ENCODE results near the gene SMG6.

Gene SMG6

DNA sequence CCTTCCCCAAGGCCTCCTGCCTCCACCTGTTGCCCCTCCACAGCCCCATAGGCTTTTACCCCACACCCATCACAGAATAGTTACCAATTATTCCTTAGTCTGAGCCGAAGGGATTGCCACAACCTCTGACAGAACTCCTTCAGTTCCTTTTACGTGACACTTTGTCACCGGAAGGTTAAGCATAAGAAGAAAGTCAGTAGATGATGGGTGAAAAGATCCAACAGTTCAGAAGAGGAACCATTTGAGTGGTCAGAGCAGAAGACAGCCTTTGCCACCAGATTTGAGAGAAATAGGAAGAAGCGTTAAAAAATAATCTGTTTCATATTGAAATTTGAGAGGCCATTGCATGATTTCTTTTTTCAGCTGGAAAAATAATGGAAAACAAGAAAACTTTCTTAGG, 1.3 kb upstream of the SMG6 start:
- TF ChIP-seq EZH2phosphoT487 (conservative IDR thresholded peaks at IDR 0.05; ENCODE audit: low read length) = no peak
- TF ChIP-seq, protein P1, sequence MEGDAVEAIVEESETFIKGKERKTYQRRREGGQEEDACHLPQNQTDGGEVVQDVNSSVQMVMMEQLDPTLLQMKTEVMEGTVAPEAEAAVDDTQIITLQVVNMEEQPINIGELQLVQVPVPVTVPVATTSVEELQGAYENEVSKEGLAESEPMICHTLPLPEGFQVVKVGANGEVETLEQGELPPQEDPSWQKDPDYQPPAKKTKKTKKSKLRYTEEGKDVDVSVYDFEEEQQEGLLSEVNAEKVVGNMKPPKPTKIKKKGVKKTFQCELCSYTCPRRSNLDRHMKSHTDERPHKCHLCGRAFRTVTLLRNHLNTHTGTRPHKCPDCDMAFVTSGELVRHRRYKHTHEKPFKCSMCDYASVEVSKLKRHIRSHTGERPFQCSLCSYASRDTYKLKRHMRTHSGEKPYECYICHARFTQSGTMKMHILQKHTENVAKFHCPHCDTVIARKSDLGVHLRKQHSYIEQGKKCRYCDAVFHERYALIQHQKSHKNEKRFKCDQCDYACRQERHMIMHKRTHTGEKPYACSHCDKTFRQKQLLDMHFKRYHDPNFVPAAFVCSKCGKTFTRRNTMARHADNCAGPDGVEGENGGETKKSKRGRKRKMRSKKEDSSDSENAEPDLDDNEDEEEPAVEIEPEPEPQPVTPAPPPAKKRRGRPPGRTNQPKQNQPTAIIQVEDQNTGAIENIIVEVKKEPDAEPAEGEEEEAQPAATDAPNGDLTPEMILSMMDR (IDR thresholded peaks at IDR 0.05; ENCODE audit: insufficient read depth, low read length, poor library complexity, severe bottlenecking) = no peak
- Histone ChIP-seq H2AFZ (ENCODE audit: low read depth, low read length, severe bottlenecking) (no peak overlapping the region), H3K79me2 (ENCODE audit: insufficient read depth, low read length) (peaks cover 33% of the 10 kb centered on the region), H3K9me3 (ENCODE audit: insufficient read depth, low read length) (no peaks in the 10 kb centered on the region), H3K4me3 (ENCODE audit: insufficient read depth, low read length, poor library complexity, severe bottlenecking) (no peak overlapping the region), H3K27ac (ENCODE audit: low read depth, low read length) (no peak overlapping the region), H3K9me2 (replicated peaks; ENCODE audit: insufficient read depth, low read length) (no peaks in the 10 kb centered on the region), H3K36me3 (ENCODE audit: low read length) (no peaks in the 10 kb centered on the region), H3K4me2 (ENCODE audit: low read depth, low read length, poor library complexity, severe bottlenecking) (peak overlapping the region; percentile 82), H3K27me3 (ENCODE audit: low read length) (no peaks in the 10 kb centered on the region), H3K9ac (ENCODE audit: low read length) (0 out of 2 replicates have a peak overlapping the region, but pooled peaks have one; percentile 90), H3F3A (ENCODE audit: insufficient read depth) (peaks cover 7% of the 10 kb centered on the region; the same call in 1 of the 2 replicates), H4K20me1 (ENCODE audit: low read depth, low read length) (no peaks in the 10 kb centered on the region)

DNA sequence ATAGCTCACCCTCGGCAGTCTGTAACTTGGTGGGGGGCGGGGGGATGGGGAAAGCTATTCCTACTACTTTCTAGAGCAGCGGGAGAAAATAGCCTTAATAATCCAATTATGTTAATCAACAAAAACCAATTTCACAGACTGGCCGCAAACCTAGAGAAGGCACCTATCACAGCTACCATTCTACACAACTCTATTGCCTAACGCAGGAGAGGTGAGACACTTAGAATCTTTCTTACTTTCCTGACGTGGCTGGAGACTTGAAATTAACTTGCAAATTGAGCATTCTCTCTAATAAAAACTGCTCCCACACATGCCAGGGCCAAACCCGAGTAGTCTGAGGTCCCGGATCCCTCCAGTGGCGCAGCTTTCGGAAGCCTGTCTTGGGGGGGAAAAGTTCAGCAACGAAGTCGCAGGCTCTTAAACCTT, 794 bp downstream of the SMG6 start:
- no peak for TF ChIP-seq EZH2phosphoT487 (conservative IDR thresholded peaks at IDR 0.05; ENCODE audit: low read length)
- TF ChIP-seq, protein P1 (IDR thresholded peaks at IDR 0.05; ENCODE audit: insufficient read depth, low read length, poor library complexity, severe bottlenecking) = no peak
- H3K4me2 ChIP-seq (ENCODE audit: low read depth, low read length, poor library complexity, severe bottlenecking) = peak overlapping the region; percentile 75
- no peaks in the 10 kb centered on the region for H3K9me2 ChIP-seq (replicated peaks; ENCODE audit: insufficient read depth, low read length)
- no peaks in the 10 kb centered on the region for H3K36me3 ChIP-seq (ENCODE audit: low read length)
- H3K9ac ChIP-seq (ENCODE audit: low read length) = peak overlapping the region; percentile 90
- H3K79me2 ChIP-seq (ENCODE audit: insufficient read depth, low read length) = peaks cover 33% of the 10 kb centered on the region
- no peaks in the 10 kb centered on the region for H3K27me3 ChIP-seq (ENCODE audit: low read length)
- H3K4me3 ChIP-seq (ENCODE audit: insufficient read depth, low read length, poor library complexity, severe bottlenecking) = peak overlapping the region; percentile 92
- H3K27ac ChIP-seq (ENCODE audit: low read depth, low read length) = peak overlapping the region; percentile 56; the same call in 1 of the 2 replicates
- no peaks in the 10 kb centered on the region for H4K20me1 ChIP-seq (ENCODE audit: low read depth, low read length)
- peaks cover 4% of the 10 kb centered on the region; the same call in 1 of the 2 replicates for H3F3A ChIP-seq (ENCODE audit: insufficient read depth)
- peak overlapping the region; percentile 67 for H2AFZ ChIP-seq (ENCODE audit: low read depth, low read length, severe bottlenecking)
- H3K9me3 ChIP-seq (ENCODE audit: insufficient read depth, low read length) = no peaks in the 10 kb centered on the region

DNA sequence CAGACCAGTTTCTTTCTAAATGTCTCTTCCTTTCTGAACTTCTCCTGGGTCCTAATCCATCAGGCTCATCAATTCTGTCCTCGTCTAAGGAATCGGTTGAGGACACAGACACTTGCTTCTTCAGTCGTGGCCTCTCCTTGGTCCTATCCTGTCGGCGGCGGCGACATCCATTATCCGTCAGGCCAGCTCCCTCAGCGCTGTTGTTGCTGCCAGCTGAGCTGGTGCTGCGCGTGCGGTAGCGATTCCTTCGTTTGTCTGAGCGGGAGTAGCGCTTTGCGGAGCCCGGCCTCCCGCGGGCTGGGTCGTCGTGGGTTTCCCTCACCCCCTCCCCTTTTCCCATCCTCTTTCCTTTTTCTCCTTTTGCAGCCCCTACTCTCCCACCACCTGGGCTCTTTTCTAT, 3.8 kb downstream of the SMG6 start:
- Histone ChIP-seq H3K79me2 (ENCODE audit: insufficient read depth, low read length) (peaks cover 33% of the 10 kb centered on the region), H2AFZ (ENCODE audit: low read depth, low read length, severe bottlenecking) (no peak overlapping the region), H3K4me2 (ENCODE audit: low read depth, low read length, poor library complexity, severe bottlenecking) (no peak overlapping the region), H4K20me1 (ENCODE audit: low read depth, low read length) (no peaks in the 10 kb centered on the region), H3F3A (ENCODE audit: insufficient read depth) (peaks cover 2% of the 10 kb centered on the region; the same call in 1 of the 2 replicates), H3K27me3 (ENCODE audit: low read length) (no peaks in the 10 kb centered on the region), H3K27ac (ENCODE audit: low read depth, low read length) (no peak overlapping the region), H3K9me2 (replicated peaks; ENCODE audit: insufficient read depth, low read length) (no peaks in the 10 kb centered on the region), H3K4me3 (ENCODE audit: insufficient read depth, low read length, poor library complexity, severe bottlenecking) (no peak overlapping the region), H3K9ac (ENCODE audit: low read length) (no peak overlapping the region), H3K9me3 (ENCODE audit: insufficient read depth, low read length) (no peaks in the 10 kb centered on the region), H3K36me3 (ENCODE audit: low read length) (no peaks in the 10 kb centered on the region)
- TF ChIP-seq, protein P1 (IDR thresholded peaks at IDR 0.05; ENCODE audit: insufficient read depth, low read length, poor library complexity, severe bottlenecking) = no peak
- TF ChIP-seq EZH2phosphoT487 (conservative IDR thresholded peaks at IDR 0.05; ENCODE audit: low read length) = no peak
